K562 (cell line): ENCODE measurements around the gene OR4B1. TPM values are rescaled to one million over a fixed set of nuclear protein-coding genes. Genes with fewer than 3 reads are reported as not detected.

ENCODE experiments used
- ATAC-seq: fragments of 200-7000 bp; cut with Tn5 transposase; 3 replicates; pipeline ENCODE4 v1.9.1; 2020; ENCODE audit warnings: moderate library complexity
- BruUV-seq: library from RNA; stranded (reverse); fragments of 400-500 nt; replicated peaks from 2 replicates; lab custom pipeline; 2021; lab: Mats Ljungman, UMichigan
- CTCF ChIA-PET: fragments of 300-600 bp; formaldehyde crosslinking; extraction: SDS; loops from one replicate; lab custom pipeline; 2021; ENCODE audit warnings: low intra/inter-chr PET ratio; lab: Yijun Ruan, JAX
- POLR2A ChIA-PET: fragments of 300-600, 350-650 bp; sonication (Branson Sonifier 250); formaldehyde crosslinking; extraction: SDS; loops from one replicate; lab custom pipeline; 2021; ENCODE audit warnings: antibody characterized with exemption, inconsistent platforms; lab: Yijun Ruan, JAX
- DNase-seq, 4 experiments: peaks; one replicate each; pipeline versions ENCODE4 v3.0.0 to v3.0.0-alpha.2; 2011 to 2018; ENCODE audit warnings: low spot score in 3 of 4, mixed read lengths in 3 of 4; ENCODE audit errors: extremely low read depth in 1 of 4
- FAIRE-seq: peaks from 2 replicates; lab custom pipeline; 2011; peaks lifted over from hg19 to GRCh38; lab: Jason Lieb, UNC
- H2AFZ ChIP-seq: 2 replicates; pipeline ENCODE4 v1.6.0; 2011; ENCODE audit warnings: low read depth, low read length, control low read depth, inconsistent platforms
- H3K27ac ChIP-seq: fragments of 200-600 bp; 3 replicates; pipeline ENCODE4 v1.8.0; 2011; ENCODE audit warnings: low read depth, mild to moderate bottlenecking, control low read depth, inconsistent platforms, low read length, moderate library complexity, mixed read lengths; ENCODE audit errors: extremely low read depth
- H3K27me3 ChIP-seq, 2 experiments: fragments of 300-600 bp in 1 of 2; 2 replicates in 1 of 2; 3 replicates in 1 of 2; pipeline versions ENCODE4 v1.6.0 to v1.8.0; 2011; ENCODE audit warnings: inconsistent platforms in 2 of 2, low read length in 2 of 2, mild to moderate bottlenecking in 1 of 2, mixed read lengths in 1 of 2, moderate library complexity in 1 of 2; ENCODE audit not compliant: control insufficient read depth in 2 of 2, insufficient read depth in 2 of 2
- H3K36me3 ChIP-seq: fragments of 300-600 bp; 3 replicates; pipeline ENCODE4 v1.8.0; 2011; ENCODE audit warnings: mild to moderate bottlenecking, low read length, inconsistent platforms; ENCODE audit not compliant: control insufficient read depth, insufficient read depth
- H3K4me1 ChIP-seq, 2 experiments: fragments of 200-600 bp in 1 of 2; replicated peaks in 1 of 2; 2 replicates in 1 of 2; 3 replicates in 1 of 2; pipeline versions ENCODE4 v1.5.1 to v1.8.0; 2011; ENCODE audit warnings: inconsistent platforms in 2 of 2, low read length in 2 of 2, mild to moderate bottlenecking in 1 of 2, mixed read lengths in 1 of 2, moderate library complexity in 1 of 2; ENCODE audit not compliant: control insufficient read depth in 2 of 2, insufficient read depth in 2 of 2
- H3K4me2 ChIP-seq: 2 replicates; pipeline ENCODE4 v1.6.1; 2011; ENCODE audit warnings: low read length, control low read depth, inconsistent platforms, mixed read lengths; ENCODE audit not compliant: insufficient read depth
- H3K4me3 ChIP-seq: fragments of 200-600 bp; sonication (generic), shearing (Covaris generic); 2 replicates; pipeline ENCODE4 v1.5.1; 2016; ENCODE audit warnings: control low read depth, inconsistent platforms
- H3K79me2 ChIP-seq: fragments of 200-600 bp; 3 replicates; pipeline ENCODE4 v1.8.0; 2011; ENCODE audit warnings: low read length, inconsistent platforms; ENCODE audit not compliant: control insufficient read depth, insufficient read depth
- H3K9ac ChIP-seq, 2 experiments: 2 replicates each; pipeline versions ENCODE4 v1.6.0 to v1.6.1; 2011; ENCODE audit warnings: low read depth in 2 of 2, low read length in 2 of 2, control low read depth in 1 of 2, inconsistent platforms in 1 of 2, mild to moderate bottlenecking in 1 of 2, mixed read lengths in 1 of 2; ENCODE audit not compliant: insufficient read depth in 1 of 2
- H3K9me1 ChIP-seq: one replicate; pipeline ENCODE4 v1.6.0; 2011; ENCODE audit warnings: inconsistent platforms, mild to moderate bottlenecking, low read length, moderate library complexity; ENCODE audit not compliant: control insufficient read depth, insufficient read depth
- H3K9me3 ChIP-seq: replicated peaks from 2 replicates; pipeline ENCODE4 v1.5.1; 2011; ENCODE audit warnings: low read depth, low read length, inconsistent platforms; ENCODE audit not compliant: control insufficient read depth, insufficient read depth
- H4K20me1 ChIP-seq: replicated peaks from 2 replicates; pipeline ENCODE4 v1.6.1; 2011; ENCODE audit warnings: low read length, inconsistent platforms, mixed read lengths; ENCODE audit not compliant: control insufficient read depth, insufficient read depth
- SMARCE1 ChIP-seq: fragments of 450-650 bp; IDR thresholded peaks from 2 replicates; pipeline ENCODE4 v1.7.1; 2016; ENCODE audit warnings: mild to moderate bottlenecking
- ZNF274 ChIP-seq: IDR thresholded peaks from 2 replicates; pipeline ENCODE4 v1.6.1; 2011; ENCODE audit warnings: low read depth, mild to moderate bottlenecking, low read length, moderate library complexity, borderline replicate concordance
- ZNF696 ChIP-seq: fragments of 250-450 bp; sonication (Bioruptor Pico); conservative IDR thresholded peaks from 2 replicates; pipeline ENCODE4 v1.4.0; 2020; ENCODE audit warnings: mild to moderate bottlenecking, moderate library complexity
- WGBS: fragments of 100-300 bp; shearing (Covaris generic); methylation state at CpG from one replicate; pipeline ENCODE4 v1.1.6; 2016; ENCODE audit warnings: low coverage, mixed read lengths; ENCODE audit not compliant: insufficient coverage; ENCODE audit errors: missing lambda C conversion rate; 5-methylcytosine and 5-hydroxymethylcytosine counted together
- in situ Hi-C: fragments of 300-500 bp; cut with MboI; formaldehyde crosslinking; loops from 4 replicates; pipeline ENCODE4 v1.15.0; 2018; ENCODE audit warnings: inconsistent platforms, mixed read lengths
- intact Hi-C: fragments of 100-400 bp; cut with micrococcal nuclease; formaldehyde crosslinking; loops from 2 replicates; pipeline ENCODE4 v1.14.2; 2022
- polyA plus RNA-seq, 8 experiments: library from polyadenylated mRNA; depleted of rRNA in 4 of 8; stranded (reverse) in 5 of 8; unstranded in 3 of 8; fragments of >200 nt; fragmentation: Nextera tagmentation in 2 of 8; fragmentation: Illumina TruSeq in 1 of 8; extraction: Ambion mirVana in 2 of 8; extraction: Trizol in 1 of 8; gene quantifications; 2 replicates each; pipeline versions ENCODE4 v1.2.1 to v1.2.3, GENCODE V29; 2011 to 2014; ENCODE audit warnings: inconsistent platforms in 1 of 8, missing spikeins in 1 of 8
- total RNA-seq, 7 experiments: library from RNA; depleted of rRNA in 6 of 7; stranded (reverse); fragments of >200 nt in 6 of 7; fragmentation: Illumina TruSeq in 2 of 7; extraction: Trizol in 2 of 7; gene quantifications; 2 replicates each; pipeline versions ENCODE4 v1.2.1 to v1.2.3, GENCODE V29; 2011 to 2021; ENCODE audit warnings: low replicate concordance in 1 of 7
- TF ChIP-seq, protein P1 (sequence below): sonication (generic); formaldehyde crosslinking; IDR thresholded peaks from 2 replicates; pipeline ENCODE4 v1.4.0; 2020; ENCODE audit warnings: mild to moderate bottlenecking, missing genetic modification reagents

The OR4B1 gene
- total and polyA plus RNA-seq, 9 of the 15 experiments (the other 6 are each of a cell fraction or from before 2014, with no cell fraction given) = not detected

- H3K27me3 ChIP-seq = no peaks in the 10 kb centered on the region
- H2AFZ ChIP-seq = no peak overlapping the region
- no peak overlapping the region for H3K9ac ChIP-seq
- H4K20me1 ChIP-seq = no peaks in the 10 kb centered on the region
- no TSS peak for BruUV-seq
- no peaks in the 10 kb centered on the region for H3K36me3 ChIP-seq
- in situ Hi-C loops = no loop called here
- CTCF ChIA-PET = no interaction called here
- no peak overlapping the region for H3K4me3 ChIP-seq
- FAIRE-seq = no peak
- no peaks in the 10 kb centered on the region for H3K9me1 ChIP-seq
- no peak overlapping the region for H3K4me2 ChIP-seq
- intact Hi-C loops = no loop called here
- 0% methylated on average over 2 of the region's 2 CpGs for WGBS
- ATAC-seq = no peak
- POLR2A ChIA-PET = no interaction called here
- no peaks in the 10 kb centered on the region for H3K79me2 ChIP-seq
- DNase-seq = no peak
- no peaks in the 10 kb centered on the region for H3K9me3 ChIP-seq
- no peaks in the 10 kb centered on the region for H3K4me1 ChIP-seq
- TF ChIP-seq ZNF274 (no peak), SMARCE1 (no peak)
- H3K27ac ChIP-seq = no peak overlapping the region
These were observed 22.7 kb upstream of the OR4B1 start for GRCh38 chr11:48193876-48194275.

DNA sequence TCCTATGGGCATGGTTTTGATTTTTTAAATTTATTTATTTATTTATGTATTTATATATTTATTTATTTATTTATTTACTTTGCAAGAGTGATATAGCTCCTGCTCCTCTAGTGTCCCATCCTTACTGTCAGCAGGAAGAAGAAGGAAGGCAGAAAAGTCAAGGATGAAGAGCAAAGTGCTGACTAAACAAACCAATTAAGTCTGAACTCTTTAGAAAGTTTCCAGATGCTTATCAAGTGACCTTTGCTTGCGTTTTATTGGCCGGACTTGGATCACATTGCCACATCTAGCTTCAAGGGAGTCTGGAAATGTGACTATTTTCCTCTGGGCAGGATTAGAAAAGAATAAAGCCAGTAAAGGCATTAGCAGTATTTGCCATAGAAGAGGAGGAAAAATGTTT, 8.7 kb upstream of the OR4B1 start:
- in situ Hi-C loops = no loop called here
- H3K27ac ChIP-seq = no peak overlapping the region
- no peaks in the 10 kb centered on the region for H4K20me1 ChIP-seq
- BruUV-seq = no TSS peak
- intact Hi-C loops = no loop called here
- no peak for FAIRE-seq
- ChIA-PET CTCF (no interaction called here), POLR2A (no interaction called here)
- H3K27me3 ChIP-seq = no peaks in the 10 kb centered on the region
- H3K9ac ChIP-seq = no peak overlapping the region
- no peak for DNase-seq
- 2% methylated on average over 2 of the region's 2 CpGs for WGBS
- no peaks in the 10 kb centered on the region for H3K79me2 ChIP-seq
- no peak overlapping the region for H2AFZ ChIP-seq
- H3K36me3 ChIP-seq = no peaks in the 10 kb centered on the region
- H3K9me3 ChIP-seq = no peaks in the 10 kb centered on the region
- no peak for ATAC-seq
- no peak overlapping the region for H3K4me2 ChIP-seq
- no peaks in the 10 kb centered on the region for H3K9me1 ChIP-seq
- H3K4me1 ChIP-seq = no peaks in the 10 kb centered on the region
- H3K4me3 ChIP-seq = no peak overlapping the region
- no peak for TF ChIP-seq ZNF696
- TF ChIP-seq, protein P1, sequence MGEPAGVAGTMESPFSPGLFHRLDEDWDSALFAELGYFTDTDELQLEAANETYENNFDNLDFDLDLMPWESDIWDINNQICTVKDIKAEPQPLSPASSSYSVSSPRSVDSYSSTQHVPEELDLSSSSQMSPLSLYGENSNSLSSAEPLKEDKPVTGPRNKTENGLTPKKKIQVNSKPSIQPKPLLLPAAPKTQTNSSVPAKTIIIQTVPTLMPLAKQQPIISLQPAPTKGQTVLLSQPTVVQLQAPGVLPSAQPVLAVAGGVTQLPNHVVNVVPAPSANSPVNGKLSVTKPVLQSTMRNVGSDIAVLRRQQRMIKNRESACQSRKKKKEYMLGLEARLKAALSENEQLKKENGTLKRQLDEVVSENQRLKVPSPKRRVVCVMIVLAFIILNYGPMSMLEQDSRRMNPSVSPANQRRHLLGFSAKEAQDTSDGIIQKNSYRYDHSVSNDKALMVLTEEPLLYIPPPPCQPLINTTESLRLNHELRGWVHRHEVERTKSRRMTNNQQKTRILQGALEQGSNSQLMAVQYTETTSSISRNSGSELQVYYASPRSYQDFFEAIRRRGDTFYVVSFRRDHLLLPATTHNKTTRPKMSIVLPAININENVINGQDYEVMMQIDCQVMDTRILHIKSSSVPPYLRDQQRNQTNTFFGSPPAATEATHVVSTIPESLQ (CRISPR knock-in tag) = no peak
